ENCODE data around the gene S100A8.
A peak's percentile ranks its signal among the peaks of the same experiment; 100 is the strongest.
"Not testable (repeated sequence)": the region's sequence is repeated elsewhere in the genome, so short reads cannot be mapped to it uniquely, and the experiment has no call there.

Gene S100A8

DNA sequence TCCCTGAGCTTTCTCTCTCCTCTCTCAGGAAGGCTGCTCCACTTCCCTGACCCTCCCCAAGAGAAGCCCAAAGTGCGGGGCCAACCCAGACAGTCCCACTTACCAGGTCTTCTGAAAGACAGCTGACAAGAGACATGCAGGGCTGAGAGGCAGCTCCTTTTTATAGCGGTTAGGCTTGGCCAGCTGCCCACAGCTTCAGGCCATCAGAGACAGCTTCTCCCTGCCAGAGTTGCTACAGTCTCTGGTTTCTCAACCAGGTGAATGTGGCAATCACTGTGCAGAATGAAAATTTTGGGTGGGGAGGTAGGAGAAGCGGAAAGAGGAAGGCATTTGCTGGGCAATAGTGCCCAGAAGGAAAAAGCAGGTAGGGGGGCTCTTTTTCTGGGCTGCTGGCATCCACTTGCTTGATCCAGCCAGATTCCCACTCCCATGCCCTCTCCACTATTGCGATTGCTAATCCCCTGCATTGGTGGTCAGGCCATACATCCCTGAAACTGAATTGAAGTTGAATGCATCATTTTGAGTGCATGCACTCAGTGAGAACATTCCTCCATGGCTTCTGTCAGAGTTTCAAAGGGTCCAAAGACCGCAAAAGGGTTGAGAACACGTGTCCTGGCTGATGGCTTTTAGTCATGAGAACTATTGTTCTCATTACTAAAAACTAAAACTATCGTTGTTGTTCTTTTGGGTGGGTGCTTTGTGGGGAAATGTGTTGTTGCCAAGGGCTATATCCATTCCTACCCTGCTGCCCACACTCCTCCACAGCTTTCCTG, at the start of gene S100A8:
S100A8 (minus strand) TSS at position 136 of the 773 bp plus-strand sequence. CDS start 538 bp downstream, outside the sequence.
- no peak for DNase-seq (ENCODE audit: low read depth in 3 of 3)

DNA sequence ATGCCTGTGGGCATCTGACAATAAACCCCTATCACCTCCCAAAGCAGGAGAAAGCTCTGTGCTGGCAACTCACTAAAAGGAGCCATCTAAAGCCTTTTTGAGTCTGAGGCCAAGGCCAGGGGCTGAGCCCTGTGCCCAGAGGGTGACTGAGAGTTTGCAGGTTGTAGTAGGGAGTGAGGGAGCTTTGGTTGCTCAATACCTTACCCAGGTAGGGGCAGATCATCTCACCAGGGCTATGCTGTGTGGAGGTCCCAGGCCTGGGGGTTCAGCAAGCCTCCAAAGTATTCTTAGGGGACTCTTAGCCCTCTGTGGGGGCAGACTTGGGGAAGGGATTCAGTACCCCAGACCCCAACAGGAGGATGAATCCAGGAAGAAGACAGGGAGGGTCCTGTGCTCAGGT, 48.4 kb upstream of the S100A8 start:
- no peak for DNase-seq (ENCODE audit: low read depth in 3 of 3)

DNA sequence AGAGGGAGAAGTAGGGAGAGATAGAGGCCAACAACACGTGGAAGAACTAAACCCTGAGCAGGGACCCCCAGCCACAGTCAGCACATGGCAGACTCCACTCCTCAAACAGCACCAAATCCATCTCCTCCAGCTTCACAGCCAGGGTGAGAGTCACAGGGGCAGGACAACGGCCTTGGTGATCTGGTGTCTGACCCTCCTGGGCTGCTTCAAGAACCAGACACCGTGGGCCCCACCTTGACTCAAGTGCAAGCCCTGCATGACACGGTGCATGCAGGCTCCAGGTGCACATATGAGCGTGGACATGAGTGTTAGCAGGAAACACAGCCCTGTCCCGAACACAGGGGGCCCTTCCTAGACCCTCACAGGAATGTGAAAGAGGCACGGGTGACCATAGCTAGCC, 47.7 kb upstream of the S100A8 start:
- DNase-seq (ENCODE audit: low read depth in 3 of 3) = no peak

DNA sequence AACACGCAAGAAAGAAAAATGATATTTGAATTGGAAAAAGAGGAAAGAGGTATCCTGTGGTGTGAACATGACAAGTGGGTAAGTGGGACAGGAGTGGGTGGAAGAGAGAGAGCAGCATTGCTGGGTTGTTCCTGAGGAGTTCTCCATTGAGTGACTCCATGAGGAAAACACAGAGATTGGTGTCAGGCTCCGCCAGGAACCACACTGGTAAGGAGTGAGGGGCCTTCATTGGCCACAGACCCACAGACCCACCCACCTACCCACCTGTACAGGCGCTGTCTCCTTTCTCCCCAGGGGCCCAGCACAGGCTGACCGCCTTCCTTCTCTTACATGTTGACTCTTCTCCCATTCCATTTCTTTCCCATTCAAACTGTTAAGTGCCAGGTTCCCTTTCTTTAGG, 46.4 kb upstream of the S100A8 start:
- no peak for DNase-seq (ENCODE audit: low read depth in 3 of 3)

DNA sequence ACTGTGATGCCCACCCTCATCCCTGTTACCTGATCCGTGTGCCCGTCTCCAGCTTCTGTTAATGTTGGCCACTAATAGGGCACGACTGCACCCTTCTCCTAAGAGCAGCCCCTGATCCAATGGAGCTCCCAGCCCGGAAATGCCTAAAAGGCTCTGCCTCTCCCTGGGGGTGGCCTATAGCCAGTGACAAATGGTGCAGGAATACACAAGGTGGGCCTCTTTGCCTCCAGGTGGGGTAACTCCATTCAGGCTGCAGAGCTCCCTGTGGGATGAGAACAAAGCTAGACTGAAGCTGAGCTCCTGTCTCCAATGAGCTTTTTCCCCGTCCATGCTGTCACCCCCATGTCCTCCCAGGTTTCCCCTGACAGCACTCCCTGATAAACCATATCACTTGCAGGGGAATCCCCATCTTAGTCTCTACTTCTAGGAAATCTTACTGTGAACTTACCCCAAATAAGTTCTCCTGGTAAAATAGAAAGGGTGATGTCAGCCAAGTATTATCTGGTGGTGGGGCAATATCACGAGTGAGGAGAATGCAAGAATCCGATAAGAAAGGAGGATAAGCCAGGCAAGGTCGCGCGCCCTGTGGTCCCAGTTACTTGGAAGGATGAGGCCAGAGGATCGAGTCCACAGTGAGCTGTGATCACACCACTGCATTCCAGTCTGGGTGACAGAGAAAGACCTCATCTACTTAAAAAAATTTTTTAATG, 44.0 kb upstream of the S100A8 start:
- DNase-seq (ENCODE audit: low read depth in 3 of 3) = no peak

DNA sequence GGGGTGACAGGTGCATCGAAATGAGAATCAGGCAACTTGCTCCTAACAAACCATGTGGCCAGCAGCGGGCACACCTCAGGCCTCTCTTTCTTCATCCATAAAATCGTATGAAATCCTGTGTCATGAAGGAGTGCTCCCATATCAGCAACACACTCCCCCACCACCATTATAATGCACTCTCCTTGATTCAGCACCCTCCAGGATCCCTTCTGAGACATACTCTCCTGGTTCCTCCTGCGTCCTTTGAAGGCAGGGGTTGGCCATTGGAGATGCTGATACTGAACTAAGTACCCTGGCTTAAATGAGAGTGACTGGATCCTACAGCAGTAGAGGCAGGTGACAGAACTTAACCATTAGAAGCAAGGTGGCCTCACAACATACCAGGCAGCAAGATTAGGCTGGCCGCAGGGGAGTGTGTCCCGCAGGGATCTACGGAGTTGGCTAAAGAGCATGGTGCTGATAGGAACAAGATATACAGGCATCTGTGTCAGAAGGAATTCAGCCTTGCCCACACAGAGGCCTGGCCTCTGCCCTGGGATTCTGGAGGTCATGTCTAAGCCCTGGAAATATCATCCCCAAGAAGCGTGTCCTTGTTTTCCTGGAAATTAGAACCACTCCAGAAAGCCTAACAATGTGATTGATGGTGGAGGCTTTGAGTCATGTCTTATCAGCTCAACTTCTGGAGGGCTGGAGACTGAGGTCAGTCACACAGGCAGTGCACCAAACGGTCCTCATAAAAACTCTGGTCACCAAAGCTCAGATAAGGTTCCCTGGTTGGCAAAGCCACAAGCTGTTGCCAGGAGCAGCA, 42.2 kb upstream of the S100A8 start:
- DNase-seq (ENCODE audit: low read depth in 3 of 3) = no peak

DNA sequence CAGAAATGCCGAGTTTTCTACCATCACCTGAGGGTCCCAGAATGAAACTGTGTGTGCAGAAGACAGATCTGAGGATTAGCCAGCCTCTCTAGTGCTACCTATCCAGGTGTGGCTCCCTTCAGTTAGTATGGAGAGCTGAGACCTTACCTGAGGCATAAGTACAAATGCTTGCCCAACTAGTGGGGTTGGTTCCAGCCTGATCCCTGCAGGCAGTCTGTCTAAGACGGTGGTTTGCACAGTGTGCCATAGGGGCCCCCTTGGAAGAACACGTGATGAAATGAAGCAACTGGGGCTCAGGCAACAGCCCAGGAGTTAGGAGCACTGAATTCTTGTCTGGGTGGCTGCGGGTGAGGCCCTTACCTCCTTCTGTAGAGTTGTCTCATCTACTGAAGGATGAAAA, 41.1 kb upstream of the S100A8 start:
- DNase-seq (ENCODE audit: low read depth in 3 of 3) = no peak

DNA sequence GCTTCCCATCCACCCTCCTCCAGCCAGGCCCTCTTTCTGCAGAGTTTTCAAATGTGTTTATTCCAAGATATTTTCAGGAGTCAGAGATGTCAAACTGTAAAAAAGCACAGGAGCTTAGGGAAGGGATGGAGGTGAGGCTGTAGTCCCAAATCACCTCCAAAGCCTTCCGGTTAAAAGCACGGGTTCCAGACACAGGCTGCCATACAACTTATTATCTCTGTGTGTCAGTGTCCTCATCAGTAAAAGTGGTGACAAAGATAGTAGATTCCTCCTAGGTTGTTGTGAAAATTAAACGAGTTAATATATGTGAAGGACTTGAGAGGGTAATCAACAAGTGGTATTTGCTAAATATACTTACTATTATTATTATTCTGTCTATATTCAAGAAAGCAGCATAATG, 40.6 kb upstream of the S100A8 start:
- no peak for DNase-seq (ENCODE audit: low read depth in 3 of 3)

DNA sequence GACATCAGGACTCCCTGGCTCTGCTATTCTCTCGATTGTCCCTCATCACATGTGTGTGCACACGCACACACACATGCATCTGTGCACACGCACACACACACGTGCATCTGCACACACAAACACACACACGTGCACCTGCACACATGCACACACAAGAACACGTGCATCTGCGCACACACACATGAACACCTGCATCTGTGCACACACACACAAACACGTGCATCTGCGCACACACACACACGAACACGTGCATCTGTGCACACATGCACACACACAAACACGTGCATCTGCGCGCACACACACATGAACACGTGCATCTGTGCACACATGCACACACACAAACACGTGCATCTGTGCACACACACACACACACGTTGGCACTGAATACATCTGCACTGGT, 40.1 kb upstream of the S100A8 start:
- DNase-seq (ENCODE audit: low read depth in 3 of 3) = no peak

DNA sequence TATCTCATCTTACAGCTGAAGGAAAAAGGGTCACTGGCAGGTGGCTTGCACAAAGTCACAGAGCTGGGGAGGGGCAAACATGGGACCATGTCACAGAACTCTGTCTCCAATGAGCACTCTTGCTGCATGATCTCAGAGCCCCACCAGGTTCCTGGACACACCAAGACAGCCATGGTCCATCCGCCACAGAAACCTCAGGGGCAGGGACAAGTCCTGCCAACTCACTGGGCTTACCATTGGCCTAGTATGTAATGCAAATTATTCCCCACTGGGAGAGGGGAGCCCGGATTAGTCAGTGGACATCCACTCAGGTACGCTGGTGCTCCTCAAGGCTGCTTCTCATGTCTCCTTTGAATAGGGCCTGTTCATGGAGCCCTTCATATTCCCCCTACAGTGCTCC, 39.7 kb upstream of the S100A8 start:
- no peak for DNase-seq (ENCODE audit: low read depth in 3 of 3)

DNA sequence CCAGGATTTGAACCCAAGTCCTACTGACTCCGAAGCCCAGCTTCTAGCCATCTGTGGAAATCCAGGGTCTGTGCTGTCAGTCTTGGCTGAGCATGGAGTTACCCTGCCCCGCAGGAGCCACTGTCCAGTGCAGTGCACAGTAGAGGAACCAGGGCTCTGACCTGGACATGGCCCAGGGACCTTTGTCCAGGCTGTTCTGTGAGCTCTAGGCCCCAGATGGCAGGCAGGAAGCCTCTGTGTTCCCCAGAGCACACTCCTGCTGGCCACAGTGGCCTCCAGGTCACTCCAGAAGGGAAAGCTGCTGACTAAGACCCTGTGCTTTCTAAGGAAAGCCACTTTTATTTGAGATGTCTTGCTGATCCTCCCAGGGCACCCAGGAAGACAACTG, 39.3 kb upstream of the S100A8 start:
- DNase-seq (ENCODE audit: low read depth in 3 of 3) = no peak

DNA sequence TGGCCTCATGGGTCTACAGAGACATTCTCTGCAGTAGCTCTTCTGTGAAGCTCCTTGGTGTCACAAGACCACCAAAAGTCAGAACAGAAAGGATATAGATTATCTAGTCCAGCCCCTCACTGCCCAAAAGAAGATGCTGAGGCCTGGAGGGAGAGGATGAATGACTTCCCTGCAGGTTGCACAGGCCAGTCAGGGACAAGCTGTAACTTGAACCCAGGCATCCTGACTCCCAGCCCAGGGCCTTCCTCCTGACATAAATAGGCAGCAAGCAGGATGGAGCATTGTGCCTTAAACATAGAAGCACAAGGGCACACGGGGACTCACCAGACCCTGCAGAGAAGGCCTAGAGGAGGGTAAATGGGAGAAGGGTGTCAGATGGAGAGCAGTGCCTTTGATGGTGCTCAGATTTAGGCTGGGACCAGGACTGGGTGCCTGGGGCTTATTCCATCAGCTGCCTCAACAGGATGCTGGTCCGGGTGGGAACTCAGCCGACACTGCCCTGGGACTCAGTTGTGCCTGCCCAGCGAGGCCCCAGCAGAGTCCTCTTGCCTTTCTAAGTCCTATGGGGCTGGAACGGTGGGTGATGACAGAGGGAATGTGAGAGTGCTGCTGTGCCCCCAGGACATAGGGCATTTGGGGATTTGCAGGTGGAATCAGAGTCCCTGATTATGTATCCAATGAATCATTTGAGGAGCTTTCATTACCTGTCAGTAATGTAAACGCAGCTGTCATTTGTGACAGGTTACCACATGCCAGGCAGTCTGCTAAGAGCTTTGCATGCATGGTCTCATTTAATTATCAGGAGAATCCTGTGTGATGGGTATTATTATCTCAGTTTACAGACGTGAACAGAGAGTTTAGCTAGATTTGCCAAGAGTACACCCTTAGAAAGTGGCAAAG, 38.6 kb upstream of the S100A8 start:
- DNase-seq (ENCODE audit: low read depth in 3 of 3) = no peak

DNA sequence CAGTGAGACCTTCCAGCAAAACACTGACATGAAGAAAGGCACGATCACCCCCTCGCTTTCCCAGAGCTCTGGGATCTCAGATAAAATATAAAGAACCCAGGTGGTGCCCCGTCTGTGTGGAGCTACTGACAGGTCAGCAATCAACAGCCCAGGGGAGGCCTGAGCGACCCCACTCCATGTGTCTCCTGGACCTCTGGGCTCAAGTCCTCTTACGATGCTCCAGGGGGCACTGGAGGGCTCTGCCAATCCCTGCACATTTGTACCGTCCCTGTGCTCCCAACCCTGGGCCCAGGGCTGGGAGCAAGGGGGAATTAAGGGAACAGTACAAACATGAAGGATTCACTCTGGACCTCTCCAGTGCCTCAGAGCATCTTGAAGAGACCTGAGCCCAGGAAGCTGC, 37.9 kb upstream of the S100A8 start:
- no peak for DNase-seq (ENCODE audit: low read depth in 3 of 3)

DNA sequence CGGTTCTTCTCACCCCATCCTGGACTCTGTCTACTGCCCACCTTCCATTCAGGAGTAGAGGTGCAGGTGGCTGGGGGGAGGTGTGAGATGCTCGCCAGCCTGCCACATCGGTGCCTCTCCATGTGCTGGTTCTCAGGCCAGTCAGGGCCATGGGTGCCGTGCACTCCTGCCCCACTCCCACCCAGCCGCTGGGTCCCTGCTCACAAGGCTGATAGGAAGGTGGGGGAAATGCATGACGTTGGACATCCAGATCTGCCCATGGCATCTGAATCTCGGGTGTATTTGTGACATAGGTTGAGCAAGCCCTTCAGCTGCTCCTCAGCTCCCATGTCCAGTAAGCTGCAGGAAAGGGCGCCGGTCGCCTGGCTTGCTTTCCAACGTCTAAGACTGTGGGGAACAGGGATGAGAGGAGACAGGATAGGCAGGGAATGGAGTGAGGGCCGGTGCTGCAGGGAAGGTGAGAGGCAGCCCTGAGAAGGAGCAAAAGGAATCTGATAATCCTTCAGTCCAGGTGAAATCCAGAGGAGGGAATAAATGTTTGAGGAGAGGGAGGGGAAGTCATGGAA, 37.3 kb upstream of the S100A8 start:
- DNase-seq (ENCODE audit: low read depth in 3 of 3) = no peak

DNA sequence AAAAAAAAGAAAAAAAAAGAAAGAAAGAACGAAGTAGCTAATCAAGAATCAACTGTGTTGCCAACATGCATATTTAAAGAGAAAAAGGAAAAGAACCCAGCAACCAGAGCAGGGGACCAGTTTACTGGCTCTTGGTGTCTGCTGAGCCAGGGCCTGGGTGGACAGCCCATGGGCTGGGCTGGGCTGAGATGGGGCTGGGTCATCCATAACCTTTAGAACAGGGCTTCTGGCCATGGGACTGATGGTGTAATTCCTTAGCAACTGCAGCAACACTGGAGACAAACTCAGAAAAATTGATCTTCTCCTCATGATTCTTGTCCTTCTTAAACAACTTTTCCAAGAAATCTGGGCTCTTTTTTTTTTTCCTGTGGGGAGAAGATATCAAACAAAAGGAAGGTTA, 35.9 kb upstream of the S100A8 start:
- no peak for DNase-seq (ENCODE audit: low read depth in 3 of 3)

DNA sequence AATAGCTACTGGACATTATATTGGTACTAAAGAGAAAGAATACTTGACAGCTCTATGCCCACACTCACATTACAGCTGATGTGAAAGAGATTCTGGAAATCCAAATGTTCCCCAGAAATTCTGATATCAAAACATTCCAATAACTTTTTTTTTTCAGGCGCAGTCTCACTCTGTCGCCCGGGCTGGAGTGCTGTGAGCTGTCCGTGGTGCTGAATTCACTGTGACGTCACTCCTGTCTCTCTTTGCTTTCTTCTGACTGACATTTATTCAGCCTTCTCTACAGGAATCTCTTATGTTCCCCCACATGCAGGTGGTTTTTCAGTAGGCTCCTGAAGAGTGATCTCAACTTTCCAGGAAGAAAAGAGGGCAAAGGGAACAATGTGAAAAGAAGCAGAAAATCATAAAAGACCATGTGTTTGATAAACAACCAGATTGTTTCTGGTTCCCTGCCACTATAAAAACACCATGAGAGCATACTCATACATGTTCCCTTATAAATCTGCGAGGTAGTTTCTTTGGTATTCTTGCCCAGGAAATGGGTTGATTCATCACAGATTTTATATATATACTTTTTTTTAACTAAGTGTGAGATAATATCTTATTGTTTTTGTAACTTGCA, 31.7 kb upstream of the S100A8 start:
- peak; percentile 23 to 47 (median 38) for DNase-seq (ENCODE audit: low read depth in 3 of 3)

DNA sequence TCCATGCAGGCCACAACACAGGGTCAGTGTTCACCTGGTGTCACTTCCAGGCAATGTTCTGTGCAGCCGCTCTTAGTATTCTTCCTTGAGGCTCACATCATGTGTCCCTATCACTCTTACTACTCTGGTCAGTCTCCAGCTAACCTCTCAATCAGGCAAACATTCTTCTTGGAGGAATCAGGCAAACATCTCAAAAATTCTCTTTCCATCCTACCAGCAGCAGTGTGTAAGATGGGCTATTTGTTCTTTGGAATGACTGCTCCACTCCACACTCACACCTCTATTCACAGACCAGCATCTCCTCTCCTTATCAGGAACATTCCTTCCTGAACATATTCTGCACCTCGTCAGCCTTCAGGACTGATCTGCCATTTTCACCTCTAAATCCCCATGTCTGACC, 29.4 kb upstream of the S100A8 start:
- no peak for DNase-seq (ENCODE audit: low read depth in 3 of 3)

DNA sequence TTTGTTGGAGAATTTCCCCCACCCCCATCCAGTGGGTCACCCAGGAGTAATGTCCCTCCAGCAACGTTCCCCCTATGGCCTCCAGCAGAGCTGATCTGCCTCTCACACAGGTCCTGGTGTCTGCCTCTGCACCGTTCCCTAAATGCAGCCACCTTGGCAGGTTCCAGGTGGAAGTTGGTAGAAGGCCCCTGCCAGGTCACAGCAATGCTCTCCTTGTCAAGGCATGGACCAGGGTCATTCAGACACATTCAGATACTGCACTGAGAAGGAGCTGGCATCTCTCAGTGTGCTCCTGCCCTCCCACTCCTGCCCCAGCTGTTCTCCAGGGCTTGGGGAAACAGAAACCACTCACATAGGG, 28.5 kb upstream of the S100A8 start:
- DNase-seq (ENCODE audit: low read depth in 3 of 3) = not testable (repeated sequence)

DNA sequence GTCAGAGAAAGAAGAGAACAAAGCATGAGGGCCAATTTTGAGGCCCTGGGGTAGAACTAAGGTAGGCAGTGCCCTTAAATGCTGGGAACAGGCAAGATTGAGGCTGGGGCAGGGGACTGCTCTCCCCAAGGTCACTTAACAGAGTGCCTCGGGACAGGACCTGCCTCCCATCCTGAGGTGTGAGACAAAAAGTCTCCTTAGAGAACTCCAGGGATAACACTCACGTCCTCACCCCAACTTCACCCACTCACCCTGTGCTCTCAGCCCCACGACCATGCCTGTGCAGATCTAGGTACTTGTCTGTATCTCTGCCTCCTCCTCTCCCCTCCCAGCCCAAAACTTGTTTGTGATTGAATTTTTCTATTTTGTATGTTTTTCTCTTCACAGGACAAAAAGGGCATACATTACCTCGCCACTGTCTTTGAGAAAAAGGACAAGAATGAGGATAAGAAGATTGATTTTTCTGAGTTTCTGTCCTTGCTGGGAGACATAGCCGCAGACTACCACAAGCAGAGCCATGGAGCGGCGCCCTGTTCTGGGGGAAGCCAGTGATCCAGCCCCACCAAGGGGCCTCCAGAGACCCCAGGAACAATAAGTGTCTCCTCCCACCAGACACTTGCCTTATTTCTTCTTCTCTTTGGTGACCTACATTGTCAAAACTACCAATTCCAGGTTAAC, 28.0 kb upstream of the S100A8 start:
- DNase-seq (ENCODE audit: low read depth in 3 of 3) = not testable (repeated sequence)
